Measurements from ENCODE around the gene MRPL23.

DNA sequence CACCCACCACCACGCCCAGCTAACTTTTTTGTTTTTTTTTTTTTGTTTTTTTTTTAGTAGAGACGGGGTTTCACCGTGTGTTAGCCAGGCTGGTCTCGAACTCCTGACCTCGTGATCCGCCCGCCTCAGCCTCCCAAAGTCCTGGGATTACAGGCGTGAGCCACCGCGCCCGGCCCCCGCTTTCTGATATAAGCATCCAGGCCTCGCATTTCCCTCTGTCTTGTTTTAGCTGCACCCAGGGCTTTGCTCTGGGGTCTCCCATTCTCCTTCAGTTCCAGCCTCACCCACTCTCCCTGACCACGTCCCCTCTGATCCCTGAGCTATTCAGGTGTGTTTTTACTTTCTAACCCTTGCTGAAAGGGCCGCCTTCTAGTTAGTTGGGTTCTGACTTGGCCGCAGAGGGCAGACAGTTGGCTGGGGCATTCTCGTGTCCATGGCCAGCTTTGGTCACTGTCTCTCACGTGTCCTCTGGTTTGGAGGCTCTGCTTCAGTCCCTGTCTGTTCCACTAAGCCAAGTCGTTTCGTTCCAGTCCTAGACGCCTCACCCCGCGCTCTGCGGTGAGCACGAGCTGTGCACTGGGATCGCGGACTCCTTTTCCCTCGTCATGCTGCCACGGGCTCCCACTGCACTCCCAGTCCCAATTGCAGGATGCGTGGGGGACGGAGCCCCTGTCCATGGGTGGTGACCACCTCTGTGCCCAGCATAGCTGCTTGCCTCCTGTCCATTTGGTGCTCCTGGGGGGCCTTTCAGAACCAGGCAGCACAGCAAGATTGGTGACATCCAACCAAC lies 33.7 kb upstream of the MRPL23 start:
- TF ChIP-seq, protein P1, sequence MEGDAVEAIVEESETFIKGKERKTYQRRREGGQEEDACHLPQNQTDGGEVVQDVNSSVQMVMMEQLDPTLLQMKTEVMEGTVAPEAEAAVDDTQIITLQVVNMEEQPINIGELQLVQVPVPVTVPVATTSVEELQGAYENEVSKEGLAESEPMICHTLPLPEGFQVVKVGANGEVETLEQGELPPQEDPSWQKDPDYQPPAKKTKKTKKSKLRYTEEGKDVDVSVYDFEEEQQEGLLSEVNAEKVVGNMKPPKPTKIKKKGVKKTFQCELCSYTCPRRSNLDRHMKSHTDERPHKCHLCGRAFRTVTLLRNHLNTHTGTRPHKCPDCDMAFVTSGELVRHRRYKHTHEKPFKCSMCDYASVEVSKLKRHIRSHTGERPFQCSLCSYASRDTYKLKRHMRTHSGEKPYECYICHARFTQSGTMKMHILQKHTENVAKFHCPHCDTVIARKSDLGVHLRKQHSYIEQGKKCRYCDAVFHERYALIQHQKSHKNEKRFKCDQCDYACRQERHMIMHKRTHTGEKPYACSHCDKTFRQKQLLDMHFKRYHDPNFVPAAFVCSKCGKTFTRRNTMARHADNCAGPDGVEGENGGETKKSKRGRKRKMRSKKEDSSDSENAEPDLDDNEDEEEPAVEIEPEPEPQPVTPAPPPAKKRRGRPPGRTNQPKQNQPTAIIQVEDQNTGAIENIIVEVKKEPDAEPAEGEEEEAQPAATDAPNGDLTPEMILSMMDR (IDR thresholded peaks at IDR 0.05; ENCODE audit: extremely low read depth in 1 of 2, insufficient read depth in 1 of 2, low read depth in 1 of 2, low read length in 2 of 2): no peak
- TF ChIP-seq JUN (IDR thresholded peaks at IDR 0.05; ENCODE audit: borderline replicate concordance, insufficient read depth, insufficient read length, low read depth) (no peak), POLR2AphosphoS5 (IDR thresholded peaks at IDR 0.05; ENCODE audit: insufficient read depth, low read depth, low read length) (no peak), POLR2A (IDR thresholded peaks at IDR 0.05; ENCODE audit: low read depth, low read length) (no peak), EZH2 (IDR thresholded peaks at IDR 0.05; ENCODE audit: borderline replicate concordance, low read depth, low read length, severe bottlenecking) (no peak), MAX (IDR thresholded peaks at IDR 0.05; ENCODE audit: insufficient read depth, insufficient read length) (no peak), MYC (IDR thresholded peaks at IDR 0.05; ENCODE audit: low read depth, low read length) (no peak)
